Measurements from ENCODE around the gene PKNOX2. TPM values are rescaled to one million over a fixed set of nuclear protein-coding genes. Genes with fewer than 3 reads are reported as not detected.

The PKNOX2 gene
- total and polyA plus RNA-seq, 2 of the 8 experiments (the other 6 are each of a cell fraction or from before 2014, with no cell fraction given), result 2.0 TPM

DNA sequence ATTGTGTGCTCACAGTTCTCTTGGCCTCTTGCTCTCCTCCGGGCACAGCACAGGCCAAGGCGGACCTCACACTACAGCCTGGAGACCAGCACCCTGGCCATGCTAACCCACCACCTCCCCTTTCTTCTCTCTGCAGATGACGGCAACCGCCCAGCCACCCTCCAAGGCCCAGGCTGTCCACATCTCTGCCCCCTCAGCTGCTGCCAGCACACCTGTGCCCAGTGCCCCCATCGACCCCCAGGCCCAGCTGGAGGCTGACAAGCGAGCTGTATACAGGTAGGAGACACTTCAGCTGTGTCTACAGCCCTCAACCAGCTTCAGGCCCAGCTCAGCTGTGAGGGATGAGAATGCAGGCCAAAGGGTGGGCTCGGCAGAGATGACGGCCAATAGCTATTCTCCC, 203.2 kb downstream of the PKNOX2 start (continued):
- TF ChIP-seq, protein P1, sequence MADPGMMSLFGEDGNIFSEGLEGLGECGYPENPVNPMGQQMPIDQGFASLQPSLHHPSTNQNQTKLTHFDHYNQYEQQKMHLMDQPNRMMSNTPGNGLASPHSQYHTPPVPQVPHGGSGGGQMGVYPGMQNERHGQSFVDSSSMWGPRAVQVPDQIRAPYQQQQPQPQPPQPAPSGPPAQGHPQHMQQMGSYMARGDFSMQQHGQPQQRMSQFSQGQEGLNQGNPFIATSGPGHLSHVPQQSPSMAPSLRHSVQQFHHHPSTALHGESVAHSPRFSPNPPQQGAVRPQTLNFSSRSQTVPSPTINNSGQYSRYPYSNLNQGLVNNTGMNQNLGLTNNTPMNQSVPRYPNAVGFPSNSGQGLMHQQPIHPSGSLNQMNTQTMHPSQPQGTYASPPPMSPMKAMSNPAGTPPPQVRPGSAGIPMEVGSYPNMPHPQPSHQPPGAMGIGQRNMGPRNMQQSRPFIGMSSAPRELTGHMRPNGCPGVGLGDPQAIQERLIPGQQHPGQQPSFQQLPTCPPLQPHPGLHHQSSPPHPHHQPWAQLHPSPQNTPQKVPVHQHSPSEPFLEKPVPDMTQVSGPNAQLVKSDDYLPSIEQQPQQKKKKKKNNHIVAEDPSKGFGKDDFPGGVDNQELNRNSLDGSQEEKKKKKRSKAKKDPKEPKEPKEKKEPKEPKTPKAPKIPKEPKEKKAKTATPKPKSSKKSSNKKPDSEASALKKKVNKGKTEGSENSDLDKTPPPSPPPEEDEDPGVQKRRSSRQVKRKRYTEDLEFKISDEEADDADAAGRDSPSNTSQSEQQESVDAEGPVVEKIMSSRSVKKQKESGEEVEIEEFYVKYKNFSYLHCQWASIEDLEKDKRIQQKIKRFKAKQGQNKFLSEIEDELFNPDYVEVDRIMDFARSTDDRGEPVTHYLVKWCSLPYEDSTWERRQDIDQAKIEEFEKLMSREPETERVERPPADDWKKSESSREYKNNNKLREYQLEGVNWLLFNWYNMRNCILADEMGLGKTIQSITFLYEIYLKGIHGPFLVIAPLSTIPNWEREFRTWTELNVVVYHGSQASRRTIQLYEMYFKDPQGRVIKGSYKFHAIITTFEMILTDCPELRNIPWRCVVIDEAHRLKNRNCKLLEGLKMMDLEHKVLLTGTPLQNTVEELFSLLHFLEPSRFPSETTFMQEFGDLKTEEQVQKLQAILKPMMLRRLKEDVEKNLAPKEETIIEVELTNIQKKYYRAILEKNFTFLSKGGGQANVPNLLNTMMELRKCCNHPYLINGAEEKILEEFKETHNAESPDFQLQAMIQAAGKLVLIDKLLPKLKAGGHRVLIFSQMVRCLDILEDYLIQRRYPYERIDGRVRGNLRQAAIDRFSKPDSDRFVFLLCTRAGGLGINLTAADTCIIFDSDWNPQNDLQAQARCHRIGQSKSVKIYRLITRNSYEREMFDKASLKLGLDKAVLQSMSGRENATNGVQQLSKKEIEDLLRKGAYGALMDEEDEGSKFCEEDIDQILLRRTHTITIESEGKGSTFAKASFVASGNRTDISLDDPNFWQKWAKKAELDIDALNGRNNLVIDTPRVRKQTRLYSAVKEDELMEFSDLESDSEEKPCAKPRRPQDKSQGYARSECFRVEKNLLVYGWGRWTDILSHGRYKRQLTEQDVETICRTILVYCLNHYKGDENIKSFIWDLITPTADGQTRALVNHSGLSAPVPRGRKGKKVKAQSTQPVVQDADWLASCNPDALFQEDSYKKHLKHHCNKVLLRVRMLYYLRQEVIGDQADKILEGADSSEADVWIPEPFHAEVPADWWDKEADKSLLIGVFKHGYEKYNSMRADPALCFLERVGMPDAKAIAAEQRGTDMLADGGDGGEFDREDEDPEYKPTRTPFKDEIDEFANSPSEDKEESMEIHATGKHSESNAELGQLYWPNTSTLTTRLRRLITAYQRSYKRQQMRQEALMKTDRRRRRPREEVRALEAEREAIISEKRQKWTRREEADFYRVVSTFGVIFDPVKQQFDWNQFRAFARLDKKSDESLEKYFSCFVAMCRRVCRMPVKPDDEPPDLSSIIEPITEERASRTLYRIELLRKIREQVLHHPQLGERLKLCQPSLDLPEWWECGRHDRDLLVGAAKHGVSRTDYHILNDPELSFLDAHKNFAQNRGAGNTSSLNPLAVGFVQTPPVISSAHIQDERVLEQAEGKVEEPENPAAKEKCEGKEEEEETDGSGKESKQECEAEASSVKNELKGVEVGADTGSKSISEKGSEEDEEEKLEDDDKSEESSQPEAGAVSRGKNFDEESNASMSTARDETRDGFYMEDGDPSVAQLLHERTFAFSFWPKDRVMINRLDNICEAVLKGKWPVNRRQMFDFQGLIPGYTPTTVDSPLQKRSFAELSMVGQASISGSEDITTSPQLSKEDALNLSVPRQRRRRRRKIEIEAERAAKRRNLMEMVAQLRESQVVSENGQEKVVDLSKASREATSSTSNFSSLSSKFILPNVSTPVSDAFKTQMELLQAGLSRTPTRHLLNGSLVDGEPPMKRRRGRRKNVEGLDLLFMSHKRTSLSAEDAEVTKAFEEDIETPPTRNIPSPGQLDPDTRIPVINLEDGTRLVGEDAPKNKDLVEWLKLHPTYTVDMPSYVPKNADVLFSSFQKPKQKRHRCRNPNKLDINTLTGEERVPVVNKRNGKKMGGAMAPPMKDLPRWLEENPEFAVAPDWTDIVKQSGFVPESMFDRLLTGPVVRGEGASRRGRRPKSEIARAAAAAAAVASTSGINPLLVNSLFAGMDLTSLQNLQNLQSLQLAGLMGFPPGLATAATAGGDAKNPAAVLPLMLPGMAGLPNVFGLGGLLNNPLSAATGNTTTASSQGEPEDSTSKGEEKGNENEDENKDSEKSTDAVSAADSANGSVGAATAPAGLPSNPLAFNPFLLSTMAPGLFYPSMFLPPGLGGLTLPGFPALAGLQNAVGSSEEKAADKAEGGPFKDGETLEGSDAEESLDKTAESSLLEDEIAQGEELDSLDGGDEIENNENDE (IDR thresholded peaks at IDR 0.05; ENCODE audit: insufficient replicate concordance, low read length), result no peak
- TF ChIP-seq EGR1 (IDR thresholded peaks at IDR 0.05; ENCODE audit: borderline replicate concordance, low read depth, low read length) (no peak), YY1 (IDR thresholded peaks at IDR 0.05; ENCODE audit: low read depth, low read length) (no peak), SP1 (IDR thresholded peaks at IDR 0.05; ENCODE audit: low read depth, low read length) (no peak), SRF (IDR thresholded peaks at IDR 0.05; ENCODE audit: low read depth, low read length) (no peak), TAF7 (optimal IDR thresholded peaks at IDR 0.05; ENCODE audit: borderline replicate concordance, low read depth, low read length) (no peak), MAFK (IDR thresholded peaks at IDR 0.05; ENCODE audit: low read depth, low read length) (no peak)

Data from H1 (cell line).